ENCODE measurements around the gene C10orf71.

C10orf71 gene

DNA sequence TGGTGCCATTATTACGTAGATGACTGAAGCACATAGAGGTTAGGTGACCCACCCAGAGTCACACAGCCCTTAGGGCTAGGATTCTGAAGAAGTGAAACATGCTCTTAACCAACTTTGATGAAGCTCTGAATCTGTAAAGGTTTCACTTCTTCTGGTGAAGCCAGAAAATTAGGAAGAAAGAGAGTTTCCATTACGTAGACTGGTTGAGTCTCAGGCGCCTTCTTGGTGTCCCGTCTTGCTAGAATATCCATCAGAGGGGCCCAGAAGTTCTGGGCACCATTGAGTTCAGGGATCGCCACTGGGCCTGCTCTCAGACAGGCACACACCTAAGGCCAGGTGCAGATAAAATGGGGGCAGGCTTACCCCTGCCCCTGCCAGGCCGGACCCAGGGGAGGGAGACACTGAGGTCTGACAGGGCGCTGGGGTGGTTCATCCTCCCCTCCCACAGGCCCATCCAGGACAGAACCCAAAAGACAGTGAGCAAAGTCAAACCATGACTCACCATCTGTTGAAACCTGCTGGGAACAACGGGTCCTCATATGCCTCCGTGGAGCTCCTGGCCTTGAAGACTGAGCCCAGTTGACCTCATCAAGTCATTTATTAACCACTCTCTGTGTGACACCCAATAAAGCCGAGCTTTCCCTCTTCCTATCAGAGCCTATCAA lies 63.8 kb downstream of the C10orf71 start:
- no peak for DNase-seq

DNA sequence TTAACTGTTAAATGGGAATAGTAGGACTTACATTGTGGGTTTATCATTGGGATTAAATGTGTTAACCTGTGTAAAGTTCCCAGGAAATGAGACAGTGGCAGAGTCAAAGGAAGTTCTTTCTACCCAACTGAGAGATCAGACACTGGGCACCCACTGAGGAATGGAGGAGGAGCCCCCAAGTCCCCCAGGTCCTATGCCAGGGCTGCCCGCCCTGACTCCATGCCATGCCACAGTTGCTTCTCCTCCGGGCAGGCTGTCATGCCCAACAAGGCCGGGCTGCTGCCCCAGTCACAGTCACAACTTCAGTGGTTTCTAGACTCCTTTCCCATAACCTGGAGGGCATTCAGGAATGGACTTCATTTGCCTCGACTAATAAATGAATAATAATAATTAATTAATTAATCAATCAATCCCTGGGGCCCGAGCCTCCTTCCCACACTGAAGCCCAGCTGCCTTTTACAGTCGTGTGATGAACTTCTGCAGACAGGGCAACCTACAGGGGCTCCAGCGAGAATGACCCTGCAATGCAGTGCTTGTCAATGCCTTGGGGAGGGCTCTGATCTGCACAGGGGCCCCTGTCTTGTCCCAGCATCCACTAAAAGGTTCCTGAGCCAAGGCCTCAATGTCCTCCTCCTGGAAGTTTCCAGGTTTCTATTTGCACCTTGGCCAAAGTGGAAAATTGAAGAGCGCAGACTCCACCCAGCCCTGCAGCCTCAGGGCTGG lies 64.5 kb downstream of the C10orf71 start:
- DNase-seq, result no peak

DNA sequence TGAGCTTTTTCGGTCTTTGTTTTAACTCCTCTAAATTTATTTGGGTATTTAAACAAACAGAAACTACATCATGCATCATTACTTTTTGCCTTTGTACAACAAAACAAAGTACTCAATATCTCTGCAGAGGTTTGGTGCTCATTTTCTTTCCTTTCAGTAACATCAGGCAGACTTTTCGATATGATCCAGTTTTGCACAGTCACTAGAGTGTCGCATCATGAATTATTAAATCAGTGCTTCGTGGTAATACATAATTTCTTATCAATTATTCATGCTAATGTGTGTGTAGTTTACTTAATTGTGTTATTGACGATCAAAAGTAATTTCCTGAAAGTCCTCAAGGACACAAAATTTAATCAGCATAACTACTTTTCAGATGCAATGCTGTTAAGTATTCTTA lies 65.1 kb downstream of the C10orf71 start:
- DNase-seq, result no peak

DNA sequence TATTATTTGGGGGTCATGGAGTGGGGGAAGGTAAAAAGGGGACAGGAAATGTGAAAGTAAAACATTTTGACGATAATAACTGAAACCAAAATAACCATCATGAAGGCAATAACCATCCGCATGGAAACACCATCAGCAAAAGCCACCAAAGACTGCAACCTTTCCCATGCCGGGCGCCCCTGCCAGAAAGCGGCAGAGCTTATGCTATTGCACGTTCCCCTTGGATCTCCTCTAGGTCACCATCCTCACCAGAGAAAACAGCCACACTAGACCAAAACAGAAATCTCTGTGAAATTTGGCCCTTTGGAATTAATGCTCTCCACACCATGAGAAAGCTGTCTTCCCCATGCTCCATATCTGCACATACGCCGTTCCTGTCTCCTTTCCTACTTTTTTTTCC lies 65.8 kb downstream of the C10orf71 start:
- DNase-seq, result no peak

DNA sequence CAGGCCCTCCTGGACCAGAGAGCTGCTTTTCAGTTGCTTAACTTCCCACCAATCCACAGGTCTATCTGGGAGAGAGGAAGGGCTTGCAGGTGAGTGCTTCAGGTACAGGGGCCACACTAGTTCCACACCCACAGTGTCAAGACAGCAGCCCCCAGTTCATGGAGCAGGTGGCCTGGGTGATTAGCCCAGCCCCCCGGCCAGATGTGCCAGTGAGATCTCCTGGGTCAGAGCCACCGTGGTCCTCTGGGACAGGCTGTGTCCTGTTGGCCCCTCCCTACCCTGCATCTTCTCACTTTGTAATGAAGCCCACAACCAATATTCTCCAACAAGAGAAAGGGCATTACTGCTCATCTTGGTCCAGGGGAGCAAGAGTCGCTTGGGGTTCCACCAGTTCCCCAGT lies 66.3 kb downstream of the C10orf71 start:
- DNase-seq, result no peak

DNA sequence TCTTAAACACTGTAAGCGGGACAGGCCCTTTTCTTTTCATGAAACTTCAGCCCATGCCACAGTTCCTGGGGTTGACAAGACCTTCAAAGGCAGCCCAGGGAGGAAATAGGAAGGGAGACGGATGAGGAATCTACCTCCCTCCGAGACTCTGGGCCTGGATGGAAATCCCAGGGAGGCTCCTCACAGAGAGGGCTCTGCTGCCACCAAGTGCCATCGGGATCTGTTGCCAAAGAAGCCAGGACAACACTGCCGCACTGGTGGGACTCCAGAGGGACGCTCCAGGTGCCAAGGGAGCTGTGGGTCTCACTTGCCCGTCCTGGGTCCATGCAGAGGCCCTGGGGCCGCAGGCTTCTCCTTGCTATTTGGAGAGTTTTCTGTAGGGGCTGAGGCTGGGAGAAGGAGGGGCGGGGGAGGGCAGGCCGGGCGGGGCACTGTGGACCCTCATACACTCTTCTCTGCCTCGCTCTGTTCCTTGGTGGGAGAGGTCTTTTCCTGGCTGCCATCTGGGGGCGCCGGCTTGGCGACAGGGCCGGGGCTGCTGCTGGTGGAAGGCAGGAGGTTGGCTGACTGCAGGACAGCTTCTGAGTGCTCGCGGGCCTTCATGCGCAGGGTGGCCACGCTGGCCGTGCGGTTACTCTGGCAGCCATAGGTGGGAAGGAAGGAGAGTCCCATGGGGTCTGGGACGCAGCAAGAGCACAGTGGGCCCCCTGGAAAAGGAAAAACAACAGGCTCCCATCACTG lies 66.9 kb downstream of the C10orf71 start:
- DNase-seq, result no peak

DNA sequence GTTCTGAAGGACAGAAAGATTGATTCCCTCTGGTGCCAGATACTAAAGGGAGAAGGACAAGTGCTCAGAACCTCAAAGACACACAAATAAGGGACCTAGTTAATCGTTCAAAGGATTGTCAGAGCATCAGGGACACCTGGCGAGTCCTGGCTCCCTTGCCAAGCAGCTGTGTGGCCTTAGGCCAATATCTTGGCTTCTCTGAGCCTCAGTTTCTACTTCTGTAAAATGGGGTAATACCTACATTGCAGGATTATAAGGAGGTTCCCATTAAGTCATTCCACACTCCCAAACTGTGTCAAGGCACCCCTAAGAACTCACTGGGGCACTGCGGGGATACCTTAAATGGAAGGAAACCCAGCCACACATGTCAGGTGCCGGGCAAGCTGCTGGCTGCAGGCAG lies 67.5 kb downstream of the C10orf71 start:
- DNase-seq, result no peak

DNA sequence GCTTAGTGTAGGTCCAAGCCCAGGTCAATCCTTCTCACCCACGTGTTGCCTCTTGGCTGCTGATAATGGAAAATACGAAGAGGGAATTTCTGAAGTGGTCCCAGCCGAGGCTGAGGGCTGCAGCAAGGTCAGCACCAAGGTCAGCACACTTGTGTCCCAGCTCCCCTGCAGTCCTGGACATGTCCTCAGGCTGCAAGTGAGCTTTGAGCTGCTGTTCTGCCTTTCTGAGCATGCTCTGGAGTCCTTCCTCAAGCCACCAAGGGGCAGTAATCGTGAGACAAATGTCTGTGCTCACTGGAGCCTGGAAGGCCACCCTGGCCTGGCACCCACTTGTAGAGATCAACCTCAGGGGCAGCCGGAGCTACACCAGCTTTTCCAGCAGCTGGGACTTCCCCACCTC lies 68.6 kb downstream of the C10orf71 start:
- DNase-seq, result no peak

DNA sequence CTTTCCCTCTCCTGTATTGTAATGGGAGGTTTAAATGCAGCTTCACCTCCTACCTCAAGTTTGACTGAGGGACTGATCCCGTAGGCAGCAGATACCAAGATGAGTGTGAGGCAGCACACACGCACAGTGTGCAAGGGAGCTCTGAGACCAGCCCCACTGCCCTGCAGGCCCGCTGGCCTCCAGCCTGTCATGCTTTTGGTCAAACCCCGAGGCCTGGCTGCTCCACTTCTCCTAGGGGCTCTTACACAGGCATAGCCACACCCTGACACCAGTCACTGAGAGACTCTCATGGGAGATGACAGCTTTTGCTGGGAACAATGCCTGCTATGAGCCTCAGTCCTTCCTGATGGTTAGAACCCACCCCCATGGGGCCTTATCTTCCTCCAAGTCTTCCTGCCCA lies 69.3 kb downstream of the C10orf71 start:
- no peak for DNase-seq

DNA sequence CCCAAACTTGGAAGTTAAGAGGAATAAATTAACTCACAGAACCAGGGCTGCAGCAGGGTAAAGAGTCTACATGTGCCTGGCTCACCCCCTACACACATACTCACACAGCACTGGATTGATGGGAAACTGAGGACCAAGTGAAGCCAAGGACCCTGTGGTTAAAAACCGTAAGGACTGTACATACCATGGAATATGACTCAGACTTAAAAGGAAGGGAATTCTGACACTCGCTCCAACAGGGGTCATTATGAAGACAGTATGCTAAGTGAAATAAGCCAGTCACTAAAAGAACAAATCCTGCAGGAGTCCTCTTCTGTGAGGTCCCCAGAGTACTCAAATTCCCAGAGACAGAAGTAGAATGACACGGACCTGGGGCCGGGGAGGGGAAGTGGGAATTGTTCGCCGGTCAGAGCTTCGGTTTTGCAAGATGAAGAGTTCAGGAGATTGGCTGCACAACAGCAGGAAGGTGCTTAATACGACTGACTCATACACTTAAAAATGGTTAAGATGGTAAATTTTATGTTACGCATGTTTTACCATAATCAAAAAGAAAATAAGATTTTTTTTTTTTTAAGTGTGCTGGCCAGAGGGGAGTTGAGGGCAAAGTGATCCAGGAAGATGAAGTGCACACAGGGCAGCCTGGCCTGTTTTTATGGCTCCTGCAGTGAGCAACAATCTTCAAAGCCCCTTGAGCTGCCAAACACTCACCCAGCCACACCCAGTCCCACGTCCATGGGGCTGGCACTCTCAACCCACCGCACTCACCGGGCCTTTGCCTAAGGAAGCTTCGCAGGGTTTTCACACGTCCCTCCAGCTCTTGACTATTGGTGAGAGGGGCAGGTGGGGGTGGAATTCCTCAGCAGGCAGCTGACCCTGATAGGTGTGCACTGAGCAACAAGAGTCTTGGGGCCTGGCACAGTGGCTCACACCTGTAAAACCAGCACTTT lies 70.5 kb downstream of the C10orf71 start:
- no peak for DNase-seq

DNA sequence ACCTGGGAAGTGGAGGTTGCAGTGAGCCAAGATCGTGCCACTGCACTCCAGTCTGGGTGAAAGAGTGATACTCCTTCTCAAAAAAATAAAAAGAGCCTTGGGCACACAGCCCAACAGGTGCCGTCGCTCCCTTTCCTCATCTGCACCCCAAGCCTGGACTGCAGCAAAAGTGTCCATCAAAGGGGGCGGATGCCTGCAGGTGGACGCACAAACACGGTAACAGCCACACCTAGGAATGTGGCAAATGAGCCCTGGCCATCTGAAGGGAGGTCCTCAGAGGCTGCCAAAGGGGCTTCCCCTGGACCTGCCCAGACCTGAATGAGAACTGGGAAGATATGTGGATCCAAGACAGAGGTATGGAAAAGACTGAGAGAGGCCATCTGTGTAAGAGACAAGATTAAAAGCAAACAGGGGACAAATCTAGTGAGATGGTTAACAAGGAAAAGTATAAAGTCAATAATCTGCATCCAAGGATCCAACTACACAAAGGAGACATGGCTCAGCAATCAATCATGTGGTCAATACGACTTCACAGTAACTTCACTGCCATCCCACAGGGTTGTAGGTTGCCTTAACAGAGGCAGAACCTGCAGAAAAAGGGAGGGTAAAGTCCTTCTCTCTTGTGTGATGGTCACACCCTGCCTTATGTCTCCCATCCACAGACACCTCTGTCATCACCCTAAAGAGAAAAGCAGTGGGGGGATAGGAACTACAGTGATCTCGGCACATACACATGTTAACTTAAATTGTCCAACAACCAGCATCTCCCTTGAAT lies 71.5 kb downstream of the C10orf71 start:
- no peak for DNase-seq

DNA sequence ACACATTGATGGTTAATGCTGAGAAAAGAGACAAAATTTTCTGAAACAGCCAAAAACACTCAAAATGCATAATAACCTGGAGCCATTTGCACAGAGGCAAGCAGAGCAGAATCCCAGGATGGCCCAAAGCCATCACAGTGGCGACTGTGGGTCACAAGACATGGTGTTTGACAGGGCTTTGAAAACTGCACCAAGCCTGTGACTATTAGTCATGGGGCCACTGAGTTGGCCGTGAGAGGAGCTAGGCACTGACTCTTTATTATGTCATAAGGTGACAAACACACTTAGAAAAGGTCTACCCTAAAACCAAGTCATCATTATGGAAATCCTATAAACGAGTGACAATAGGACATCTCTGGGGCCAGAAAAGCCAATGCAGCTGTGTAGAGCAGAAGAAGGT lies 73.0 kb downstream of the C10orf71 start:
- no peak for DNase-seq

DNA sequence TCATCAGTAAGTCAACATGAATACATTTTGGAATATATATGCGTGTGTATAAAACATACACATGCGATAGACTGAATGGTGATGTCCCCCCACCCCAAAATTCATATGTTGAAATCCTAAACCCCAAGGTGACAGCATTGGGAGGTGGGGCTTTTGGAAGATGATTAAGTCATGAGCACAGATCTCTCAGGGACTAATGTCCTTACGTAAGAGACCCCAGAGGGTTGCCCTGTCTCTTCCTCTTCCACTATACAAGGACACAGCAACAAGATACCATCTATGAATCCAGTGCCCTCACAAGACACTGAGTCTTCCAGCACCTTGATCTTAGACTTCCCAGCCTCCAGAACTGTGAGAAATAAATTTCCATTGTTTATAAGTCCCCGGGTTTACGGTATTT lies 74.4 kb downstream of the C10orf71 start:
- DNase-seq, result no peak

DNA sequence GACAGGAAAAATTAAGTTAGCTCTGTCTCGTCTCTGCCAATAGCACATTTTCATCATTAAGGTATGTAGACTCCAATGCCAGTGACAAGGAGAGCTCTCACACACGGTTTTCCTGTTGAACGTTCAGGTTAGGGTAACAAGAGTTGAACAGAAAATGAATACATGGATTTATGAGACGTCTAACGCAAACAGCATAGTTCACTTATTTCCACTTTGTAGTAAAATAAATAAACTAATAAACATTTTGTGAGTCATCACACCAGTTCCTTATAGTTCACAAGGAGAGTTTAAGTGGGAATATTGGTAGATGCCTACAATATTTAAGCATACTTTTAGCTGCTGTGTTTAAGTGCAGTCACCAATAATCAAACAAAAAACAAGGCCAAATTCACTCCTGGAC lies 75.8 kb downstream of the C10orf71 start:
- DNase-seq, result no peak

DNA sequence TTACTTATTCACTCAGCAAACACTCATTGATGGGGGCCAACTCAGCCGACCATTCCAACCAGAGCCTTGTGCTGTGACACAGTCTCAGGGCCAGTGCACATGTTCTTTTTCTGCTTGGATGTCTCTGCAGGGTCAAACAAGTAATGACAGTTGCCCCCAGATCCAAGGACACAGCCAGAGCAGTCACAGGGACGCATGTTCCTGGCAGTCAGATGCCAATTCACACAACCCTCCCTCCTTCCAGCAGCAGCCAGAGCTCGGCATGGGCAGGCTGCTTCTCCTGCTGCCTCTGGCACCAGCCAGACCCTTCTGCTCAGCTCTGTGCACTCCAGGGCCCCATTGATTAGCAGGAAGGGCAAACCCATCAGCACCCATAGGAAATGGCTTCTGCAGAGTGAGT lies 76.6 kb downstream of the C10orf71 start:
- no peak for DNase-seq
